ENCODE data around the gene COPS9.

DNA sequence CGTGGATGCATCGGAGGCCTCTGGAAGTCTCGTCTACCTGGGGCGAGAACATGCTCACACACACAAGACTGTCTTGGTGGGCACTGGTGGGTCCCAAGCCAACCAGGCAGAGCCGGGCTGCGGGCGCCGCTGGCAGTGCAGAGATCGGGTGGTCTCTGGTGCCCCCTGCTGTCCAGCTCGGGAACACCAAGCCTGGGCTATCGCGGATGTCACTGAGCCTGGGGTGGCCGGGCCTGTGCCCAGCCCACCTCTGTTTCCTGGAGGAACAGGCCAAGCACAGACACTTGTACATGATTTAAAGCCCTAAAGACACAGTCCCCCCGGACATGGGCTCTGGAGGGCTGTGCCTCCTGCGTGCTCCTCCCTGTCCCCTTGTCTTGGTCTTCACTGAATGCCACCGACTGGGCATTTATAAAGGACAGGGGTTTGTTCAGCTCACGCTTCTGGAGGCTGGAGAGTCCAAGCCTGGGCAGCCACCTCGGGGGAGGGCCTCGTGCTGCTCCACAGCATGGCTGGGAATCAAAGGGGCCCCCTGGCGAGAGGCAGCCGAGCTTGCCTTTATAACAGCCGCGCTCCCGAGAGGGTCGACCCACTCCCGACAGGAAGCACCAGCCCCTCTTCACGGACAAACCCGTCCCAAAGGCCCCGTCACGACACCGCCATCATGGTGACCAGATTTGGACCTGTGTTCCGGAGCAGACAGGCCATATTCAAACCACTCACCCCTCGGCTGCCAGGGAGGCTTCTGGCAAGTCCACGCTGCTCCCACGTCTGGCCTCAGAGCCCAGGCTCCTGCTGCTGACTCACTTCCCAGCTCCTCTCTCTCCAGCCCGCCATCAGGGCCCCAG is 7.9 kb upstream of the COPS9 start:
- no peak for TF ChIP-seq POLR2A (IDR thresholded peaks at IDR 0.05; ENCODE audit: low read length)
- no peak for TF ChIP-seq GATA1 (IDR thresholded peaks at IDR 0.05; ENCODE audit: low read depth, low read length)

All from erythroblast (primary cell).